ENCODE results near the gene LBHD1. TPM values are rescaled to one million over a fixed set of nuclear protein-coding genes. Genes with fewer than 3 reads are reported as not detected.
A peak's percentile ranks its signal among the peaks of the same experiment; 100 is the strongest.

LBHD1 gene
- total RNA-seq, 2 experiments from 2014 or later = 9.3 to 22.3 TPM

- peaks cover 65% of the 10 kb centered on the region for H3K36me3 ChIP-seq (ENCODE audit: insufficient read depth, low read length)
- POLR2A ChIA-PET = interaction anchor here (0.9 to 1.7 kb wide), 7 partner anchors 9 to 35 kb away, joined by 3 to 20 read pairs (median 5); partner anchors contain the start of genes C11orf98 and CSKMT
- no TSS peak for BruUV-seq (replicated peaks)
- H3K4me2 ChIP-seq (ENCODE audit: low read length) = peak overlapping the region; percentile 82
- H4K20me1 ChIP-seq (ENCODE audit: insufficient read depth, low read length) = no peaks in the 10 kb centered on the region
- no peaks in the 10 kb centered on the region for H3K9me3 ChIP-seq (ENCODE audit: low read length)
- H3K79me2 ChIP-seq (ENCODE audit: insufficient read depth, low read depth, low read length) = peaks cover 56% of the 10 kb centered on the region
- intact Hi-C loops (cut with micrococcal nuclease; ENCODE audit: unreplicated experiment) = no loop called here
- no peak overlapping the region; the same call in 1 of the 2 replicates for H2AFZ ChIP-seq (ENCODE audit: low read length)
- TF ChIP-seq CTCF (conservative IDR thresholded peaks at IDR 0.05; ENCODE audit: low read length) (no peak), EZH2phosphoT487 (IDR thresholded peaks at IDR 0.05; ENCODE audit: borderline replicate concordance, low read depth, low read length) (no peak)
- H3K4me1 ChIP-seq (ENCODE audit: insufficient read depth, low read length, poor library complexity, severe bottlenecking) = peaks cover 20% of the 10 kb centered on the region
- H3K9me2 ChIP-seq (ENCODE audit: insufficient read depth, low read length) = no peaks in the 10 kb centered on the region
- peak; percentile 27 for DNase-seq (ENCODE audit: low spot score)
- H3K27ac ChIP-seq (ENCODE audit: low read depth, low read length, poor library complexity, severe bottlenecking) = peak overlapping the region; percentile 76
- CTCF ChIA-PET (ENCODE audit: unreplicated experiment) = no interaction called here
- peak overlapping the region; percentile 95 for H3K4me3 ChIP-seq (ENCODE audit: low read depth, low read length, poor library complexity, severe bottlenecking)
Observed at GRCh38 chr11:62645671-62645945, 26.5 kb downstream of the LBHD1 start.

GRCh38 chr11:62644220-62644619, 27.8 kb downstream of the LBHD1 start:
- H2AFZ ChIP-seq (ENCODE audit: low read length) = no peak overlapping the region
- H3K4me3 ChIP-seq (ENCODE audit: low read depth, low read length, poor library complexity, severe bottlenecking) = no peak overlapping the region
- ChIA-PET CTCF (ENCODE audit: unreplicated experiment) (no interaction called here), POLR2A (interaction anchor here (1.3 kb wide), 1 partner anchor 37 kb away, joined by 3 read pairs; no protein-coding TSS in a partner anchor)
- intact Hi-C loops (cut with micrococcal nuclease; ENCODE audit: unreplicated experiment) = no loop called here
- H4K20me1 ChIP-seq (ENCODE audit: insufficient read depth, low read length) = no peaks in the 10 kb centered on the region
- H3K4me1 ChIP-seq (ENCODE audit: insufficient read depth, low read length, poor library complexity, severe bottlenecking) = peaks cover 14% of the 10 kb centered on the region
- TF ChIP-seq CTCF (conservative IDR thresholded peaks at IDR 0.05; ENCODE audit: low read length) (no peak), EZH2phosphoT487 (IDR thresholded peaks at IDR 0.05; ENCODE audit: borderline replicate concordance, low read depth, low read length) (no peak)
- H3K27ac ChIP-seq (ENCODE audit: low read depth, low read length, poor library complexity, severe bottlenecking) = no peak overlapping the region
- BruUV-seq (replicated peaks) = no TSS peak
- no peaks in the 10 kb centered on the region for H3K9me3 ChIP-seq (ENCODE audit: low read length)
- H3K79me2 ChIP-seq (ENCODE audit: insufficient read depth, low read depth, low read length) = peaks cover 60% of the 10 kb centered on the region
- H3K36me3 ChIP-seq (ENCODE audit: insufficient read depth, low read length) = peaks cover 68% of the 10 kb centered on the region
- DNase-seq (ENCODE audit: low spot score) = no peak
- no peak overlapping the region for H3K4me2 ChIP-seq (ENCODE audit: low read length)
- H3K9me2 ChIP-seq (ENCODE audit: insufficient read depth, low read length) = no peaks in the 10 kb centered on the region

GRCh38 chr11:62632492-62632891, 39.6 kb downstream of the LBHD1 start:
- Histone ChIP-seq H3K4me1 (ENCODE audit: insufficient read depth, low read length, poor library complexity, severe bottlenecking) (no peaks in the 10 kb centered on the region), H3K4me3 (ENCODE audit: low read depth, low read length, poor library complexity, severe bottlenecking) (no peak overlapping the region), H3K36me3 (ENCODE audit: insufficient read depth, low read length) (peaks cover 98% of the 10 kb centered on the region), H3K9me3 (ENCODE audit: low read length) (no peaks in the 10 kb centered on the region), H3K9me2 (ENCODE audit: insufficient read depth, low read length) (no peaks in the 10 kb centered on the region), H3K4me2 (ENCODE audit: low read length) (no peak overlapping the region), H2AFZ (ENCODE audit: low read length) (no peak overlapping the region), H4K20me1 (ENCODE audit: insufficient read depth, low read length) (no peaks in the 10 kb centered on the region), H3K79me2 (ENCODE audit: insufficient read depth, low read depth, low read length) (0 out of 2 replicates have a peak, but pooled peaks cover 8% of the 10 kb centered on the region), H3K27ac (ENCODE audit: low read depth, low read length, poor library complexity, severe bottlenecking) (no peak overlapping the region)
- CTCF ChIA-PET (ENCODE audit: unreplicated experiment) = no interaction called here
- DNase-seq (ENCODE audit: low spot score) = no peak
- intact Hi-C loops (cut with micrococcal nuclease; ENCODE audit: unreplicated experiment) = no loop called here
- no peak for TF ChIP-seq CTCF (conservative IDR thresholded peaks at IDR 0.05; ENCODE audit: low read length)
- no peak for TF ChIP-seq EZH2phosphoT487 (IDR thresholded peaks at IDR 0.05; ENCODE audit: borderline replicate concordance, low read depth, low read length)
- POLR2A ChIA-PET = no interaction called here
- no TSS peak for BruUV-seq (replicated peaks)
